PC-3 (cell line): Measurements from ENCODE around the gene LELP1. TPM values are rescaled to one million over a fixed set of nuclear protein-coding genes. Genes with fewer than 3 reads are reported as not detected.
A peak's percentile ranks its signal among the peaks of the same experiment; 100 is the strongest.

Source experiments
- ATAC-seq: fragments of 200-7000 bp; cut with Tn5 transposase; 2 replicates; pipeline ENCODE4 v1.9.1; 2020; ENCODE audit warnings: mild to moderate bottlenecking, moderate library complexity
- BruUV-seq: library from RNA; stranded (reverse); fragments of 400-500 nt; replicated peaks from 2 replicates; lab custom pipeline; 2021; lab: Mats Ljungman, UMichigan
- CTCF ChIA-PET: fragments of 300-600 bp; sonication (Branson Sonifier 250); formaldehyde crosslinking; loops from one replicate; lab custom pipeline; 2022; ENCODE audit warnings: antibody characterized with exemption; lab: Charles Lee
- POLR2A ChIA-PET: fragments of 300-600 bp; sonication (Branson Sonifier 250); formaldehyde crosslinking; loops from one replicate; lab custom pipeline; 2022; ENCODE audit warnings: antibody characterized with exemption; ENCODE audit not compliant: unreplicated experiment; lab: Charles Lee
- DNase-seq: peaks from one replicate; pipeline ENCODE4 v3.0.0-alpha.2; 2015
- H2AFZ ChIP-seq: fragments of 300-600 bp; sonication (generic); 2 replicates; pipeline ENCODE4 v1.6.0; 2016; ENCODE audit warnings: antibody characterized with exemption, low read length
- H3F3A ChIP-seq: fragments of 300-600 bp; sonication (generic); one replicate; pipeline ENCODE4 v1.6.0; 2017; ENCODE audit warnings: antibody characterized with exemption, low read length, control low read depth, mild to moderate bottlenecking; ENCODE audit not compliant: unreplicated experiment
- H3K27ac ChIP-seq: fragments of 300-600 bp; sonication (generic); 2 replicates; pipeline ENCODE4 v1.5.1; 2016; ENCODE audit warnings: mild to moderate bottlenecking, low read length
- H3K27me3 ChIP-seq: fragments of 300-600 bp; sonication (generic); 2 replicates; pipeline ENCODE4 v1.6.1; 2016; ENCODE audit warnings: low read length, mixed read lengths
- H3K36me3 ChIP-seq: fragments of 300-600 bp; sonication (generic); 2 replicates; pipeline ENCODE4 v1.6.1; 2016; ENCODE audit warnings: low read depth, mixed run types, low read length, mixed read lengths
- H3K4me1 ChIP-seq: fragments of 300-600 bp; sonication (generic); 2 replicates; pipeline ENCODE4 v1.5.1; 2016; ENCODE audit warnings: low read length; ENCODE audit not compliant: insufficient read depth
- H3K4me2 ChIP-seq: fragments of 300-600 bp; sonication (generic); 2 replicates; pipeline ENCODE4 v1.6.0; 2016; ENCODE audit warnings: low read length
- H3K4me3 ChIP-seq: fragments of 300-600 bp; sonication (generic); 2 replicates; pipeline ENCODE4 v1.5.1; 2016; ENCODE audit warnings: mild to moderate bottlenecking, low read length, mixed read lengths
- H3K79me2 ChIP-seq: fragments of 300-600 bp; sonication (generic); 2 replicates; pipeline ENCODE4 v1.6.1; 2017; ENCODE audit warnings: low read length, mixed read lengths
- H3K9ac ChIP-seq: fragments of 300-600 bp; sonication (generic); 2 replicates; pipeline ENCODE4 v1.6.0; 2016; ENCODE audit warnings: mild to moderate bottlenecking, low read length
- H3K9me2 ChIP-seq: fragments of 300-600 bp; sonication (generic); replicated peaks from 2 replicates; pipeline ENCODE4 v1.6.1; 2016; ENCODE audit warnings: mixed run types, low read length, mixed read lengths
- H3K9me3 ChIP-seq: fragments of 300-600 bp; sonication (generic); 2 replicates; pipeline ENCODE4 v1.6.1; 2016; ENCODE audit warnings: low read length, mixed read lengths
- H4K20me1 ChIP-seq: fragments of 300-600 bp; sonication (generic); 2 replicates; pipeline ENCODE4 v1.6.1; 2016; ENCODE audit warnings: low read length, mixed read lengths
- CTCF ChIP-seq: fragments of 300-600 bp; sonication (generic); conservative IDR thresholded peaks from 2 replicates; pipeline ENCODE4 v1.5.1; 2017; ENCODE audit warnings: antibody characterized with exemption, low read depth, mild to moderate bottlenecking, low read length
- EZH2 ChIP-seq: fragments of 300-600 bp; sonication (generic); IDR thresholded peaks from one replicate; pipeline ENCODE4 v1.6.1; 2017; ENCODE audit warnings: antibody characterized with exemption, mild to moderate bottlenecking, low read length; ENCODE audit not compliant: unreplicated experiment
- EZH2phosphoT487 ChIP-seq: fragments of 300-600 bp; sonication (generic); IDR thresholded peaks from 2 replicates; pipeline ENCODE4 v1.6.1; 2018; ENCODE audit warnings: mild to moderate bottlenecking, antibody characterized with exemption, low read length, borderline replicate concordance
- intact Hi-C: fragments of 100-400 bp; cut with micrococcal nuclease; formaldehyde crosslinking; loops from 2 replicates; pipeline ENCODE4 v1.9.0; 2023
- total RNA-seq: library from RNA; depleted of rRNA; stranded (reverse); fragments of >200 nt; gene quantifications from 2 replicates; pipeline ENCODE4 v1.2.3, GENCODE V29; 2014

LELP1 gene
- total RNA-seq, 1 experiment from 2014 or later, result not detected

- Histone ChIP-seq H3K27me3 (peaks cover 25% of the 10 kb centered on the region), H3K27ac (no peak overlapping the region), H3K36me3 (no peaks in the 10 kb centered on the region), H3K9ac (no peak overlapping the region), H3K79me2 (no peaks in the 10 kb centered on the region), H3K4me2 (no peak overlapping the region), H2AFZ (no peak overlapping the region), H3K4me1 (no peaks in the 10 kb centered on the region), H4K20me1 (no peaks in the 10 kb centered on the region), H3K4me3 (no peak overlapping the region), H3K9me3 (no peaks in the 10 kb centered on the region), H3K9me2 (no peaks in the 10 kb centered on the region), H3F3A (no peaks in the 10 kb centered on the region)
- ChIA-PET POLR2A (no interaction called here), CTCF (no interaction called here)
- DNase-seq (peak; percentile 56), ATAC-seq (no peak)
- no TSS peak for BruUV-seq
- intact Hi-C loops, result no loop called here
- TF ChIP-seq EZH2phosphoT487 (no peak), CTCF (peak; percentile 90), EZH2 (no peak)
These were observed 12.9 kb upstream of the LELP1 start for GRCh38 chr1:153190373-153190772.

GRCh38 chr1:153192697-153193096 is 10.5 kb upstream of the LELP1 start:
- Histone ChIP-seq H3K79me2 (no peaks in the 10 kb centered on the region), H3K27ac (no peak overlapping the region), H3K4me2 (no peak overlapping the region), H3K4me1 (no peaks in the 10 kb centered on the region), H3K4me3 (no peak overlapping the region), H2AFZ (no peak overlapping the region), H4K20me1 (no peaks in the 10 kb centered on the region), H3K9ac (no peak overlapping the region), H3K9me2 (no peaks in the 10 kb centered on the region), H3F3A (no peaks in the 10 kb centered on the region), H3K36me3 (no peaks in the 10 kb centered on the region), H3K9me3 (no peaks in the 10 kb centered on the region), H3K27me3 (peaks cover 46% of the 10 kb centered on the region)
- intact Hi-C loops, result loop anchor here (1.0 kb wide), 1 partner anchor 321 kb away; no protein-coding TSS in a partner anchor
- DNase-seq, result peak; percentile 74
- ChIA-PET POLR2A (no interaction called here), CTCF (interaction anchor here (0.5 to 1.6 kb wide), 7 partner anchors 14 to 822 kb away, joined by 3 to 8 read pairs (median 4); no protein-coding TSS in a partner anchor)
- TF ChIP-seq EZH2phosphoT487 (no peak), CTCF (peak; percentile 94)
- peak; percentile 63 for ATAC-seq
- BruUV-seq, result no TSS peak

GRCh38 chr1:153194331-153195050 is 8.7 kb upstream of the LELP1 start:
- BruUV-seq, result no TSS peak
- no peak overlapping the region for H3K9ac ChIP-seq
- no peaks in the 10 kb centered on the region for H3F3A ChIP-seq
- H3K27me3 ChIP-seq, result peaks cover 61% of the 10 kb centered on the region
- H3K27ac ChIP-seq, result no peak overlapping the region
- no peak for ATAC-seq
- no peaks in the 10 kb centered on the region for H3K79me2 ChIP-seq
- H3K4me2 ChIP-seq, result no peak overlapping the region
- TF ChIP-seq CTCF, result no peak
- no peak for TF ChIP-seq EZH2phosphoT487
- H4K20me1 ChIP-seq, result no peaks in the 10 kb centered on the region
- no peaks in the 10 kb centered on the region for H3K9me3 ChIP-seq
- H3K9me2 ChIP-seq, result no peaks in the 10 kb centered on the region
- POLR2A ChIA-PET, result no interaction called here
- H3K36me3 ChIP-seq, result no peaks in the 10 kb centered on the region
- CTCF ChIA-PET, result no interaction called here
- DNase-seq, result no peak
- intact Hi-C loops, result no loop called here
- H3K4me1 ChIP-seq, result no peaks in the 10 kb centered on the region
- H3K4me3 ChIP-seq, result no peak overlapping the region
- no peak overlapping the region for H2AFZ ChIP-seq
